Endothelial cell of umbilical vein (primary cell): ENCODE measurements around the gene SYNPO. TPM values are rescaled to one million over a fixed set of nuclear protein-coding genes. Genes with fewer than 3 reads are reported as not detected.

Source experiments
- BruUV-seq: library from RNA; stranded (reverse); fragments of 400-500 nt; replicated peaks from 2 replicates; lab custom pipeline; 2021; lab: Mats Ljungman, UMichigan
- CTCF ChIA-PET: fragments of 300-600, 350-600 bp; sonication (Branson Sonifier 250); formaldehyde crosslinking; loops from one replicate; lab custom pipeline; 2021; ENCODE audit warnings: antibody characterized with exemption, inconsistent platforms; lab: Charles Lee
- POLR2A ChIA-PET: fragments of 300-600, 350-600 bp; sonication (Branson Sonifier 250); formaldehyde crosslinking; loops from one replicate; lab custom pipeline; 2021; ENCODE audit warnings: antibody characterized with exemption, inconsistent platforms; lab: Charles Lee
- DNase-seq: peaks from one replicate; pipeline ENCODE4 v3.0.0-alpha.2; 2011; ENCODE audit warnings: low read depth, low spot score
- FAIRE-seq: peaks from 2 replicates; lab custom pipeline; 2011; peaks lifted over from hg19 to GRCh38; lab: Jason Lieb, UNC
- H2AFZ ChIP-seq: 2 replicates; pipeline ENCODE4 v1.6.0; 2012; ENCODE audit warnings: low read depth, low read length, control low read depth, inconsistent platforms
- H3K27ac ChIP-seq: 2 replicates; pipeline ENCODE4 v1.5.1; 2011; ENCODE audit warnings: low read depth, mild to moderate bottlenecking, control low read depth, low read length, moderate library complexity; ENCODE audit not compliant: insufficient read depth
- H3K27me3 ChIP-seq, 2 experiments: 2 replicates each; pipeline versions ENCODE4 v1.6.0 to v1.6.1; 2011; ENCODE audit warnings: low read length in 2 of 2, mixed read lengths in 1 of 2; ENCODE audit not compliant: control insufficient read depth in 2 of 2, insufficient read depth in 2 of 2
- H3K36me3 ChIP-seq, 2 experiments: 2 replicates in 1 of 2; 3 replicates in 1 of 2; pipeline ENCODE4 v1.5.1; 2011; ENCODE audit warnings: low read length in 2 of 2, mild to moderate bottlenecking in 1 of 2, moderate library complexity in 1 of 2; ENCODE audit not compliant: control insufficient read depth in 2 of 2, insufficient read depth in 2 of 2; ENCODE audit errors: extremely low read depth in 1 of 2
- H3K4me1 ChIP-seq: 3 replicates; pipeline ENCODE4 v1.5.1; 2011; ENCODE audit warnings: mild to moderate bottlenecking, low read length; ENCODE audit not compliant: control insufficient read depth, insufficient read depth; ENCODE audit errors: extremely low read depth
- H3K4me2 ChIP-seq: 2 replicates; pipeline ENCODE4 v1.6.1; 2011; ENCODE audit warnings: low read length, control low read depth, mixed read lengths; ENCODE audit not compliant: insufficient read depth
- H3K4me3 ChIP-seq, 3 experiments: fragments of 200-600 bp in 1 of 3; sonication (generic), shearing (Covaris generic) in 1 of 3; replicated peaks in 1 of 3; 2 replicates each; pipeline ENCODE4 v1.5.1; 2011 to 2016; ENCODE audit warnings: control low read depth in 3 of 3, low read length in 3 of 3, mild to moderate bottlenecking in 2 of 3, inconsistent platforms in 1 of 3, low read depth in 1 of 3, moderate library complexity in 1 of 3; ENCODE audit not compliant: insufficient read depth in 1 of 3
- H3K79me2 ChIP-seq: 2 replicates; pipeline ENCODE4 v1.6.0; 2012; ENCODE audit warnings: low read length, inconsistent platforms; ENCODE audit not compliant: control insufficient read depth, insufficient read depth
- H3K9ac ChIP-seq: replicated peaks from 2 replicates; pipeline ENCODE3; 2011; ENCODE audit warnings: low read length, control low read depth; ENCODE audit not compliant: insufficient read depth; ENCODE audit errors: extremely low read depth
- H3K9me1 ChIP-seq: replicated peaks from 3 replicates; pipeline ENCODE4 v1.6.0; 2011; ENCODE audit warnings: mild to moderate bottlenecking, low read length; ENCODE audit not compliant: control insufficient read depth, insufficient read depth; ENCODE audit errors: extremely low read depth
- H3K9me3 ChIP-seq: replicated peaks from 2 replicates; pipeline ENCODE4 v1.5.1; 2012; ENCODE audit warnings: low read length, inconsistent platforms; ENCODE audit not compliant: control insufficient read depth, insufficient read depth
- H4K20me1 ChIP-seq: replicated peaks from 2 replicates; pipeline ENCODE3; 2011; ENCODE audit warnings: mild to moderate bottlenecking, low read length; ENCODE audit not compliant: control insufficient read depth, insufficient read depth; ENCODE audit errors: extremely low read depth
- EZH2 ChIP-seq: IDR thresholded peaks from 2 replicates; pipeline ENCODE4 v1.6.1; 2012; ENCODE audit warnings: borderline replicate concordance, low read depth, mild to moderate bottlenecking, moderate library complexity, low read length, inconsistent platforms; ENCODE audit not compliant: severe bottlenecking
- GATA2 ChIP-seq: IDR thresholded peaks from 2 replicates; pipeline ENCODE4 v1.7.0; 2011; ENCODE audit warnings: low read depth, mild to moderate bottlenecking, moderate library complexity, mixed read lengths, low read length; ENCODE audit not compliant: insufficient read length, insufficient read depth
- MYC ChIP-seq: IDR thresholded peaks from one replicate; pipeline ENCODE4 v1.6.1; 2011; ENCODE audit warnings: mild to moderate bottlenecking, low read depth, low read length
- POLR2A ChIP-seq: IDR thresholded peaks from 2 replicates; pipeline ENCODE4 v1.6.1; 2012; ENCODE audit warnings: low read depth, mild to moderate bottlenecking, control low read depth, low read length
- POLR2AphosphoS5 ChIP-seq: IDR thresholded peaks from 2 replicates; pipeline ENCODE4 v1.6.1; 2012; ENCODE audit warnings: low read depth, mild to moderate bottlenecking, control low read depth, low read length, moderate library complexity; ENCODE audit not compliant: insufficient read depth
- dilution Hi-C: fragments of 300-500 bp; cut with MboI; formaldehyde crosslinking; loops from one replicate; pipeline ENCODE4 v1.15.0; 2019; ENCODE audit warnings: low sequenced_read_pairs; ENCODE audit not compliant: extremely low pct_ligation_motif_present
- intact Hi-C: fragments of 100-400 bp; cut with micrococcal nuclease; formaldehyde crosslinking; loops from one replicate; pipeline ENCODE4 v1.10.0; 2022
- polyA plus RNA-seq, 4 experiments: library from polyadenylated mRNA; depleted of rRNA in 3 of 4; stranded (reverse) in 3 of 4; unstranded in 1 of 4; fragments of >200 nt; gene quantifications; 2 replicates each; pipeline versions ENCODE4 v1.2.1 to v1.2.3, GENCODE V29; 2011 to 2012; ENCODE audit warnings: missing spikeins in 1 of 4
- total RNA-seq: library from RNA; stranded (reverse); gene quantifications from 2 replicates; pipeline ENCODE4 v1.2.3, GENCODE V29; 2021
- TF ChIP-seq, protein P1 (sequence below): IDR thresholded peaks from 2 replicates; pipeline ENCODE4 v1.6.1; 2011; ENCODE audit not compliant: insufficient read depth, insufficient read length

SYNPO gene
- total and polyA plus RNA-seq, 2 donors (not counting 3 experiments of a cell fraction or from before 2014, with no cell fraction given) = 68.4 to 121 TPM

DNA sequence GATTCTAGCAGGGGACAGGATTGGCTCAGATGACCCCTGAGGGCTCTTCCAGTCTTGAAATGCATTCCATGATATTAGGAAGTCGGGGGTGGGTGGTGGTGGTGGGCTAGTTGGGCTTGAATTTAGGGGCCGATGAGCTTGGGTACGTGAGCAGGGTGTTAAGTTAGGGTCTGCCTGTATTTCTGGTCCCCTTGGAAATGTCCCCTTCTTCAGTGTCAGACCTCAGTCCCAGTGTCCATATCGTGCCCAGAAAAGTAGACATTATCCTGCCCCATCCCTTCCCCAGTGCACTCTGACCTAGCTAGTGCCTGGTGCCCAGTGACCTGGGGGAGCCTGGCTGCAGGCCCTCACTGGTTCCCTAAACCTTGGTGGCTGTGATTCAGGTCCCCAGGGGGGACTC, 17.7 kb downstream of the SYNPO start:
- dilution Hi-C loops = no loop called here
- H3K9me1 ChIP-seq = no peaks in the 10 kb centered on the region
- H3K36me3 ChIP-seq = peaks cover 3 to 12% of the 10 kb centered on the region in 2 experiments
- no peak for DNase-seq
- no peaks in the 10 kb centered on the region for H3K4me1 ChIP-seq
- BruUV-seq = no TSS peak
- POLR2A ChIA-PET = interaction anchor here (0.5 kb wide), 1 partner anchor 174 kb away, joined by 6 read pairs; no protein-coding TSS in a partner anchor
- CTCF ChIA-PET = interaction anchor here (1.2 to 9.0 kb wide), 6 partner anchors 43 to 189 kb away, joined by 3 to 123 read pairs (median 12); partner anchors contain the start of genes IRGM and RBM22
- H3K9ac ChIP-seq = no peak overlapping the region
- no peaks in the 10 kb centered on the region for H3K79me2 ChIP-seq
- no peaks in the 10 kb centered on the region for H4K20me1 ChIP-seq
- no peak overlapping the region for H3K27ac ChIP-seq
- no peak overlapping the region for H2AFZ ChIP-seq
- peaks cover 12 to 13% of the 10 kb centered on the region in 2 experiments for H3K27me3 ChIP-seq
- no peak for TF ChIP-seq EZH2
- TF ChIP-seq POLR2A = no peak
- no peak for TF ChIP-seq GATA2
- TF ChIP-seq, protein P1, sequence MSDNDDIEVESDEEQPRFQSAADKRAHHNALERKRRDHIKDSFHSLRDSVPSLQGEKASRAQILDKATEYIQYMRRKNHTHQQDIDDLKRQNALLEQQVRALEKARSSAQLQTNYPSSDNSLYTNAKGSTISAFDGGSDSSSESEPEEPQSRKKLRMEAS = no peak
- no peaks in the 10 kb centered on the region for H3K9me3 ChIP-seq
- no peak overlapping the region for H3K4me2 ChIP-seq
- FAIRE-seq = peak; percentile 42
- H3K4me3 ChIP-seq = no peak overlapping the region
- intact Hi-C loops = no loop called here

DNA sequence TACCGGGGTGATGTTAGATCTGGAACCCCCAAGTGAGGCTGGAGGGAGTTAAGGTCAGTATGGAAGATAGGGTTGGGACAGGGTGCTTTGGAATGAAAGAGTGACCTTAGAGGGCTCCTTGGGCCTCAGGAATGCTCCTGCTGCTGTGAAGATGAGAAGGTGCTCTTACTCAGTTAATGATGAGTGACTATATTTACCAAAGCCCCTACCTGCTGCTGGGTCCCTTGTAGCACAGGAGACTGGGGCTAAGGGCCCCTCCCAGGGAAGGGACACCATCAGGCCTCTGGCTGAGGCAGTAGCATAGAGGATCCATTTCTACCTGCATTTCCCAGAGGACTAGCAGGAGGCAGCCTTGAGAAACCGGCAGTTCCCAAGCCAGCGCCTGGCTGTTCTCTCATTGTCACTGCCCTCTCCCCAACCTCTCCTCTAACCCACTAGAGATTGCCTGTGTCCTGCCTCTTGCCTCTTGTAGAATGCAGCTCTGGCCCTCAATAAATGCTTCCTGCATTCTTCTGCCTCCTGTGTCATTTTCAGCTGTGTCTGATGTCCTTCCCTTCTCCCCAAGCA, 18.3 kb downstream of the SYNPO start:
- H2AFZ ChIP-seq = no peak overlapping the region
- no peak overlapping the region for H3K4me2 ChIP-seq
- no peaks in the 10 kb centered on the region for H3K79me2 ChIP-seq
- no peak overlapping the region for H3K27ac ChIP-seq
- H3K9me1 ChIP-seq = no peaks in the 10 kb centered on the region
- ChIA-PET POLR2A (no interaction called here), CTCF (interaction anchor here (1.2 to 9.0 kb wide), 3 partner anchors 85 to 99 kb away, joined by 3 to 123 read pairs (median 7); no protein-coding TSS in a partner anchor)
- H3K4me1 ChIP-seq = no peaks in the 10 kb centered on the region
- peaks cover 3 to 7% of the 10 kb centered on the region in 2 experiments for H3K36me3 ChIP-seq
- no peaks in the 10 kb centered on the region for H4K20me1 ChIP-seq
- no TSS peak for BruUV-seq
- dilution Hi-C loops = no loop called here
- H3K9ac ChIP-seq = no peak overlapping the region
- no peak overlapping the region for H3K4me3 ChIP-seq
- peak; percentile 85 for TF ChIP-seq POLR2AphosphoS5
- TF ChIP-seq, protein P1 = no peak
- TF ChIP-seq POLR2A = peak; percentile 79
- TF ChIP-seq GATA2 = no peak
- no peak for TF ChIP-seq MYC
- DNase-seq (peak; percentile 26), FAIRE-seq (no peak)
- no peaks in the 10 kb centered on the region for H3K9me3 ChIP-seq
- intact Hi-C loops = no loop called here
- H3K27me3 ChIP-seq = peaks cover 13 to 14% of the 10 kb centered on the region in 2 experiments
